Activated CD8-positive, alpha-beta memory T cell treated with anti-CD3 and anti-CD28 coated beads for 1 hour (primary cell): Measurements from ENCODE around the gene TAF3.
"Not testable (repeated sequence)": the region's sequence is repeated elsewhere in the genome, so short reads cannot be mapped to it uniquely, and the experiment has no call there.

ENCODE experiments used
- DNase-seq, 2 donors: peaks; one replicate each; pipeline ENCODE4 v3.0.0-alpha.2; 2020; ENCODE audit warnings: low read depth in 1 of 2; ENCODE audit errors: extremely low read depth in 1 of 2

The TAF3 gene

DNA sequence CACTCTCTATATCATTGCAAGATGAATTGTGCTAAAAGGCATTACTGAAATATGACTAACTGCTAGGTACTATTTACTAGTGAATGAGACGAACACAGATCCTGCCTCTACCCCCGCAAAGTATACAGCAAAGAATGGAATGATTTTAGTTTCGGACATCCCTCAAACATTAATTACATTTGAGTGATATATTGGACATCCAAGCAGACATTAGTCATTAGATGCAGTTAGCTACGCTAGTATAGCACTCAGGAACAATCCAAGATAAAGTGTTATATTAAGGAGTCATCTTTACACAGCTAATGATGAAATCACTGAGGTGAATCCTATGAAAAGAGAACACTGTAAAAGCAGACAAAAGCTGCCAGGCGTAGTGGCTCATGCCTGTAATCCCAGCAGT is 7.3 kb upstream of the TAF3 start:
- no peak for DNase-seq

DNA sequence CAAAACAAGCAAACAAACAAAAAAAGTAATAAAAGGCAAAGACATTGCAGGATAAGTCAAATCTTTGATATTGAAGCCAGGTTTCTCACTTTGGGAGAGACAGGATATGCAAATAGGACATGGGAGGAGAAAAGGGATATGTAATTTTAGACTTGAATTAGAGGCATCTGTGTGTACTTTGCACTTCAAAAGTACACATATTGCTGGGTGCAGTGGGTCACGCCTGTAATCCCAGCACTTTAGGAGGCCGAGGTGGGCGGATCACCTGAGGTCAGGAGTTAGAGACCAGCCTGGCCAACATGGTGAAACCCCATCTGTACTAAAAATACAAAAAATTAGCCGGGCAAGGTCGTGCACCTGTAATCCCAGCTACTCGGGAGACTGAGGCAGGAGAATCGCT is 6.6 kb upstream of the TAF3 start:
- DNase-seq: not testable (repeated sequence)

DNA sequence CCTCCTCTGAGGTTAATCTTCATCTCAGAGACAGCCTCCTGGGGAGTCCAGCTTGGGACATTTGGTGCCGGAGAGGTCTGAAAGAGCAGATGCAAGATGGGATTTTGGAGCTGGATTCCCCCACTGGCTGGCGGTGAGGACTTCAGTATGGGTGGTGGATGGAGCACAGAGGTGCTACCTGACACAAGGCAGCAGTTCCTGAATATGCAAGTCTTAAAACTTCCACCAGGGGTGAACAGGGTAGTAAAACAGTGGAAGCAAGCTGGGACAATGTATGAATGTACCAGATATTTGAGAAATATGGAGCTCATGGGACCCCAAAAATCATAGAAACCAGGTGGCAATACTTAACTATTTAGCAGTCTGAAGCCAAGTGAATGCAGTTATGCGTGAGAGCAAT is 4.8 kb upstream of the TAF3 start:
- DNase-seq: no peak

DNA sequence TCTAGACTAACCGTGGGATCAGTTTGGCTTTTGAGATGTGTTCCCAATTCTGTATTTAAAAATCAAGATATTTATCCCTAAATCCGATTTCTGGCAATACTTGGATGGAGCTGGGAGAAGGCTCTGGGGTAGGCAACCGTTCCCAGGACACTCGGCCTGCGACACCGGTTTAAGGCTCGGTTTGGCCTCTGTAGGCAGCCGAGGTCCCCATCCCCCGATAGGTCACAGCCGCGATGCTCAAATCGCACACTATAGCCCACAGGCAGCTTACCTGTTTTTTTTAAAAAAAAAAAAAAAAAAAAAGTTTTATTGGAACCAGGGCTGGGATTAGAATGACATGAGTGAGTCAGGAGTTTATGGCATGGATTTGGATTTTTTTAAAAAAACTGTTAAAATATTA is 729 bp upstream of the TAF3 start:
- no peak for DNase-seq

DNA sequence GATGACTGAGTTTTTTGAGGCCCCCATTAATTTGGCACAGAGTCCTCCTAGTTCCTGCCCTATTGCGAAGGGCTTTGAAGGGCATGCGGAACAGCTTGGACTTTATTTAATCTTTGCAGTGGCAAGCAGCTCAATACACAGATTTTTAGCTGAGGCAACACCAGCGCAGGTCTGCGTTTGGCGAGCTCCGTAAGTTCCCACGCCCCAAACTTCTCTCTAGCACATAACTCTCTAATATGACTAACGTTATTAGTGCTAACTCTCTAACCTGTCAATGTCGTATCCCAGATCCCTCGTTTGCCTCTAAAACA is 366 bp upstream of the TAF3 start:
- DNase-seq: no peak

DNA sequence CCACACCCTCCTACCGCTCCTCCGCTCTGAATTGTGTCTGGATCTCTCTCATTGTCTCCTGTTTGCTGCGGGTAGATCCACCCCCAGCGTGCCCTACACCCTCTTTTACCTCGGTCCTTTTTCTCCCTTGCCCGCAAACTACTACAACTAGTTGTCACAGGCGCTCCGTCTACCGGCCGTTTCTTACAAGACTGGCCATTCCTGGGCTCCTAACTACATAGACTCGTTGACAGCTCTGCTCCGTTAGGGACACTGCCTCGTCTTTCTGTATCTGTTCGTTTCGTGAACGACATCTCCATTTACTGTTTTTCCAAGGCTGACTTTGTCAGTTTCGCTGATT is 786 bp downstream of the TAF3 start:
- DNase-seq: no peak

DNA sequence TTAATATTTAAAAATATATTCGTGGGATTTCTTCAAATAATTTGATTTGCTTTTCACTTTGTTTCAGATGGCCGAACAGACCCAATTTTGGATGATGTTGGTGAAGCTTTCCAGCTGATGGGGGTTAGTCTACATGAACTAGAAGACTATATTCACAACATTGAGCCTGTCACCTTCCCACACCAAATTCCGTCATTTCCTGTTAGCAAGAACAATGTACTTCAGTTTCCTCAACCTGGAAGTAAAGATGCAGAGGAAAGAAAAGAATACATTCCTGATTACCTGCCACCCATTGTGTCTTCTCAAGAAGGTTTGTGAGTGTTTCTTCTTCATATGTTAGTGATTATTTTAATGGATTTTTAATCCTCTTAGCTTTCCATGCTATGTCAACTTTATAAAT is 5.9 kb downstream of the TAF3 start:
- no peak for DNase-seq

DNA sequence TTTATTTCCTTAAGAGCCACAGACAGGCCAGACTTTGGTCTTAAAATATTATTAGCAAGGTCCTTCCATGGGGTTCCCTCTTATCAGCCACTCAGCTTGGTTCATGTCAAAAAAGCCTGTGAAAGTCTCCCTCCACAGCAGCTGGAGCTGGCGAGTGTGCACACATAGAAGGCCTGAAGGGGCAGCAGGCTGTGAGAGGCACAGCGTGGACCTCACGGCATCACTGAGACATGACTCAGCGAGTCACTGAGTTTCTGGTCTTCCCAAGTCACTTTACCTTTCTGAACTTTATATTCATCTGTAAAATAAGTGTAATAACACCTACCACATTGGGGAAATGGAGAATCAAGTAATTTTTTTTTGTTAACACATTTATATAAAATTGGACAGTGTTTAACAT is 8.7 kb downstream of the TAF3 start:
- no peak for DNase-seq

DNA sequence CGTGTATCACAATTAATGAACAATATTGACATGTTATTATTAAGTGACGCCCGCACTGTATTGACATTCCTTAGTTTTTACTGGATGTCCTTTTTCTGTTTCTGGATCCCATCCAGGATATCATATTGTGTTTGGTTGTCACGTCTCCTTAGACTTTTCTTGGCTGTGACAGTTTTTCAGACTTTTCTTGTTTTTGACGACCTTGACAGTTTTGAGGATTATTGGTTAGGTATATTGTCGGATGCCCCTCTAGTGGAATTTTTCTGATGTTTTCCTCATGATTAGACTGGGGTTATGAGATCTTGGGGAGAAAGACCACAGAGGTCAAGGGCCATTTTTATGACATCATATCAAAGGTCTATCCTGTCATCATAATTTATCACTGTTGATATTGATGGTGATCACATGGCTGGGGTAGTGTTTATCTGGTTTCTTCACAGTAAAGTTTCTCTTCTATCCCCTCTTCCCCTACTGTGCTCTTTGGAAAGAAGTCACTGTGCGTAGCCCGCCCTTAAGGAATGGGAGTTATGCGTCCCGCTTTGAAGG is 11.1 kb downstream of the TAF3 start:
- no peak for DNase-seq

DNA sequence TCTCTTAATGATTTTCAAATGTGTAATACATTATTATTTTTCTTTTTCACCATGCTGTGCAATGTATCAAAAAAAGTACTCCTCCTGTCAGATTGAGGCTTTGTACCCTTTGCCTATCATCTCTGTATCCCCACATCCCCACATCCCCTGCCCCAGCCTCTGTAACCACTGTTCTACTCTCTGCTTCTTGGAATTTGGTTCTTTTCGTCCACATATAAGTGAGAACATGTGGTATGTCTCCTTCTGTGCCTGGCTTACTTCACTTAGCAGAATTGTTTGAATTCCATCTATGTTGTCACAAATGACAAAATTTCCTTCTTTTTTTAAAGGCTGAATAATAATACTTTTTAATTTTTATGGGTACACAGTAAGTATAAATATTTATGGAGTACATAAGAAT is 13.8 kb downstream of the TAF3 start:
- no peak for DNase-seq

DNA sequence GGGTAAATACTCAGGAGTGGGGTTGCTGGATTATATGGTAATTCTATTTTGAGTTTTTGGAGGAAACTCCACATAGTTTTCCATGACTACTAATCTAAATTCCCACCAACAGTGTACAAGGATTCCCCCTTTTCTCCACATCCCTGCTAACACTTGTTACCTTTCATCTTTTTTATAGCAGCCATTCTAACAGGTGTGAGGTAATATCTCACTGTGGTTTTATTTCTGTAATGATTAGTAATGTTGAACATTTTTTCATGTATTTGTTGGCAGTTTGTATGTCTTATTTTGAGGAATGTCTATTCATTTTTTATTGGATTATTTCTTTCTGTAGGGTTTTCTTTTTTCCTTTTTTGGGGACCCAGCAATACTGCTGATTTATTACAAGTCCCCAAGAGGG is 14.9 kb downstream of the TAF3 start:
- DNase-seq: no peak

DNA sequence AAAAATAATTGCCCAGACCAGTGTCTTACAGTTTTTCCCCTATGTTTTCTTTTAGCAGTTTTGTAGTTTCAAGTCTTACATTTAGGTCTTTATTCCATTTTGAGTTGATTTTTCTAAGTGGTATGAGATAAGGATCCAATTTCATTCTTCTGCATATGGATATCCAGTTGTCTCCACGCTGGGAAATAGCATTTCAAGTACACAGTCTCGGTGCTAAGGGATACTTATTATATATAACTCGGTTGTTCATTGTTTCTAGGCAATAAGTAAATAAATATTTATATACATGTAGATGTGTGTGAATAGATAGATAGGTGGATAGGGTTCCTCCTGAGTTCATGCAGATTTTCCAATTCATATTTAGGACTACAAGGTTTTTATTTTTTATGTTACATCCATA is 16.0 kb downstream of the TAF3 start:
- no peak for DNase-seq

DNA sequence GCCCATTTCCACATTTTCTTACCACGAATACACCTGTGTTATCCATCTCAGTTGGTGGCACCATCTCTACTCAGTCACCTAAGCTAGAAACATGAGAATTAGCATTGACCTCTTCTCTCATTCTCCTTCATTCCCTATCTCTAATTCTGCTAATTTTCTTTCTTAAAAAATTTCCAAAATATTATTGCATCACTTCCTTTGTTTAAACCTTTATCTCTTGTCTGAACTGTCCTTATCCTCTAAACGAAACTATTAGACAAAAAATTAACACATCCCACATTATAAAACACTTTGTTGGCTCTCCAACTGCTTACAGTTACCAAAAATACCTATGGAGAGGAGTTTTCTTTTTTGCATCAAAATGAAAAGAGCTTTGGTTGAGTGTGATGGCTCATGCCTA is 18.3 kb downstream of the TAF3 start:
- no peak for DNase-seq

DNA sequence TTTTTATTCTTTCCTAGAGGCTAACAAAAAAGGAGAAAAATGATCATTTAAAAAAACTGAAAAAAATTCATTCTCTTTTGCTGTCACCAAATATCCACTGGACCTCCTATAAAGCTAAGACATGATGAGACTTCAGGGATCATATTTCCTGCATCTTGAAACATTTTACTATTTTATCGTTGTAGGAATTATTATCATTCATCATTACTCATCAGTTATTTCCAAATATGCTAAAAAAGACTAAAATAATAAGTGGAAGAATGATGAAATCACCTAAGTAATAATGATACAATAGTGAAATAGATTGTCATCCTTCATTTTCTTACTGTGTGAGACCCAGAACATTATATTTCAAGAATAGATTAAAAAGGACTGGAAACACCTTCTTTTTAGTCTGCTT is 28.3 kb downstream of the TAF3 start:
- DNase-seq: no peak

DNA sequence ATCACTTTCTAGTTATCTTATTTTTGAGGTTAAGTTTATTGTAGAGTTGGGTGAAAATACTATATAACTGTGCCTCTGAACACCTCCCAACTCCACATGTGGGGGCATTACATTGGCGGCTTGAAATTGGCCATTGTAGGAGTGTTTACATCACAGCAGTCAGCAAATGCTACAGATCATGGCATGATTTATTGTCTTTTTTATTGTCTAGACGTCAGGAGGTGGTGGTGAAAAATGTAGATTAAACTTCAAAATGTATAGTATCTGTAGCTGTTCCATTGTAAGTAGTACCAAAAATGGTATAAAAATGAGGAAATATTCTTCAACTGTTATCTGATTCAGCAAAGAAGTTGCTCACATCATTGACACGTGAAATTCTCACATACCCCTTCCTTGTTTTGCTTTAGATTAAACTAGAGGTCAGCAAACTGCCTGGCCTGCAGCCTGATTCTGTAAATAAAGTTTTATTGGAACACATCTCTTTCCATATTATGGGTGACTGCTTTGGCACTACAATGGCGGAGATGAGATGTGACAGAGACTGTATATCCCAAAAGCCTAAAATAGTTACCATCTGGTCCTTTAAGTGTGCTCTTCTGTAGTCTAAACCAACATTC is 35.0 kb downstream of the TAF3 start:
- DNase-seq: no peak

DNA sequence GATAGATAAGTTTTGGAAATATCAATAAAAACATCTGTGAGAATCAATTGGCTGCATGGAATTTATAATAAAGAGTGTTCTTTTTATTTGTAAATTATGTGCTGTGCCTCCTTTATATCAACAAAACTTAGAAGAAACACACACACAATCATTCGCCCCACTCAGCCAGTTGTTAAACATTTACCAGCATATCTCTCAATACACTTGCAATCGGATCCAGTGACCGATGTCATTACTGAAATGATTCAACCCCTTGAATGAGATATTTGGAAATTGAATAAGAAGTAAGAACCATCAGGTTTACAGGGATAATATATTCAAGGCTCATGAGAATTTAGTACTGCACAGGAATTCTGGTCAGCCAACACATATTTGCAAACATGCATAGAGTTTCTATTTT is 35.6 kb downstream of the TAF3 start:
- DNase-seq: no peak

DNA sequence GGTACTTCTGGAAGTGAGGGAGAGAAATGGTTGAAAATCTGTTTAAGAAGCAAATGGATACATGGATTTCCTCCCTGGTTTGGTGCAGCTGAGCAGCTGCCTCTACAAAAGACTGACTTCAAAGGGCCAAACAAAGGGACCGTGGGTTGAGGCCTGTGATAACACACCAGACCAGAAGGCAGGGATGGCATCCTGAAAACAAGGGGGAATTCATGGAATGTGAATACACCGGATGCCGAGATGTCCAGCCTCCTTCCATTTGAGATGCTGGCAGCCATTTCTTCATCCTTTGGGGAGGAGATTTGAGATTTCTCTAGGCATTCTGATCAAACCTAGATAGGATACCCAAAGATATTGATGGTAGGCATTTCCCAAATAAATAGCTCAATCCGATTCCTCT is 36.9 kb downstream of the TAF3 start:
- no peak for DNase-seq

DNA sequence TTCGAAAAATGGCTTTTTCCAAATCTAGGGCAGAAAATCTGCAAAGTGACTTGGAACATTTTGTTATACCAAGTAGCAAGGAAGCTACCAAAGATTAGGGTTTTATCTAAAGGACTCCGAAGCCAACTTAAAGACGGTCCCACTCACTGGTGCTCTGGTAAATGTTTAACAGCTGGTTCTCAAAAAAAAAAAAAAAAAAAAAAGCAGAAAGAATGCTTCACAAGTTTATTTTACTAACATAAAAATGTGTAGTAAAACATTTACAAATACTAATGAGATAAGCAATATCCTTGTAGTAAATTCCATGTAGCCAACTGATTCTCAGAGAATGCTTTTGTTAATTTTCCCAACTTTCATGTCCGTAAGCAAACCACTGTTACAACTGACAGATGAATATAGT is 38.4 kb downstream of the TAF3 start:
- DNase-seq: no peak

DNA sequence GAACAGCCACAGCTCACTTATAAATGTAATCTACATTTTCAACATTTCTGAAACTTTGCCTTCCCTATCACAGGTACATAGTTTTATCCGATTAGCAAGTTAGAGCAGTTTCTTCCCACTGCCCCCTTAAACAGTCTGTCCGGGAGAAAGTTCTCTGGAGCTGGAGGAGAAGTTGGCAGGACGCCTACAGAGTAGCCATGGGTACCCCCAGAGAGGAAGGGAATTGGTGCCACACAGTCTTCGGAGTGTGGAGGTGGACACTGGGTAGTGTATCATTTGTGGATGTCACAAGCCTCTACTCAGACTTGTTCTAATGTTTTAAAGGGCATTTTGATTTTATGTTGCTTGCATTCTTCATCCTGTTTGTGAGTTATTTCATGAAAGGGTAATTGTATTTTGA is 39.0 kb downstream of the TAF3 start:
- DNase-seq: no peak

DNA sequence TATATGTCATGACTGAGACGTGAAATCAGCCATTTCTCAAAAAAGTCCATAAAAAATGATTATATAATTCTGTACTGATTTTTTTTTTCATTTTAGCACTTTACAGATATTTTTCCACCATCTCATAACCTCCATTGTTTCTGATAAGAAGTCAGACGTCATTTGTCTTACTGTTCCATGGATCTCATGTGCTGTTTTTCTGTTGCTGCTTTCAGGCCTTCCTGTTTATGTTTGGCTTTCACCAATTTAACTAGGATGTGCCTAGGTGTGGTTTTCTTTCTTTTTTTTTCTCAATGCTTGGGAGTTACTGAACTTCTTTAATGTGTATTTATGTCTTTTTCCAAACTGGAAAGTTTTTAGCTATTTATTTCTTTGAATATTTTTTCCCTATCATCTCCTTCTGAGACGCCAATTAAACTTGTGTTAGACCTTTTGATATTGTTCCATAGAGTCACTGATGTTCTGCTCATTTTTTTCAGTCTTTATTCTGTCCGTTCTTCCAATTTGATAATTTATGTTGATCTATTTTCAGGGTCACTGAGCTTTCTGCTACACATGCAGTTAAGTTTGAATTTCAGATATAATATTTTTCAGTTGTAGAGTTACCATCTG is 43.3 kb downstream of the TAF3 start:
- DNase-seq: no peak

DNA sequence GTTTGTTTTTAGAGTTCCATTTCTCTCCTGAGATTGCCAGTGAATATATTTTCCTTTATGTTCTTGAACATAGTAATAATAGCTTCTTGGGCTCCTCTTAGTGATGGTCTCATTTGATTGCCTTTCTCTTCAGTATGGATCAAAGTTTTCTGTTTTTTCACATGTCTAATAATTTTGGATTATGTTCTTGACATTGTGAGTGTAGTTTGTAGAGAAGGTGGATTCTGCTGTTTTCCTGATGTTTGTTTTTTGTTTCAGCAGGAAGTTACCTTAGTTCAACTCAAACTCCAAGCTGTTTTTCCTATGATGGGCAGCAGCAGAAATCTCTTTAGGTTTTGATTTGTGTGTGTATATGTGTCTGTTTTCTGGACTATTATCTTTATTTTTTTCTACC is 43.8 kb downstream of the TAF3 start:
- no peak for DNase-seq

DNA sequence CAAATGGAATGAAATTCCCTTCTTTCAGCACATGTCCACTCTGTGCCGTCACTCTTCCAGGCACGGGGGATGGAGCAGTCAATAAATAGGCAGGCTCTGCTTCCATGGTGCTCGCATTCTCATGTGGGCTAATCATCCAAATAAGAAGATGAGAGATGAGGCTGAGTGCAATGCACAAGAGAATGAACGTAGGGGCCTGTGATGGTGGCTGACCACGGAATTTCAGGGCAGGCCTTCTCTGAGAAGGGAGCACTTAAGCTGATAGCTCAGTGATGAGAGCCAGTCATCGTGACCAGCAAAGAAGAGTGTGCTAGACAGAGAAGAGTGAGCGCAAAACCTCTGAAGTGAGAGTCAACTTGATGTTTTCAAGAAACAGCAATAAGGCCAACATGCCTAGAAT is 47.9 kb downstream of the TAF3 start:
- DNase-seq: no peak

DNA sequence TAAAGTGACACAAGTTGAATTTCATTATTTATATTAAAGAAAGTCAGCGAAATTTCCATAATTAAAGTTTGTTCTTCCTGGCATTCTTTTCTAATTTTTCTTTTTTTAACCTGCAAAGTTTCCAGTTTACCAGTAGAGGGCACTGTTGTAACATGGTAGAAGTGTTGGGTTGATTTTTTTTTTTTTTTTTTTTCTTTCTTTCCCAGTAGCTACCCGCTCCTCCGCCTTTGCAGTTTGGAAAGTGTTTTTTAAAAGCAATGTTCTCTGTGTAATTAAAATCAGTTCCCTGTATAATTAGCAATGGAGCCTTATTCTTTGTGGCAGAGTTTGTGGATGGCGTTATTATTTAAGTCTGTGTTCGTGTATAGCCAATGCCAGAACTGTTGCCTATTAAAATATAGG is 53.7 kb downstream of the TAF3 start:
- DNase-seq: no peak
